ENCODE results near the gene IGFL1. TPM values are rescaled to one million over a fixed set of nuclear protein-coding genes. Genes with fewer than 3 reads are reported as not detected.
A peak's percentile ranks its signal among the peaks of the same experiment; 100 is the strongest.
"Not testable (repeated sequence)": the region's sequence is repeated elsewhere in the genome, so short reads cannot be mapped to it uniquely, and the experiment has no call there.

The IGFL1 gene
- total RNA-seq, 1 experiment from 2014 or later = not detected

- DNase-seq = peak; percentile 50
- BruUV-seq (replicated peaks) = no TSS peak
- H3K9me3 Mint-ChIP-seq (ENCODE audit: low read depth, unreplicated experiment) = no peaks in the 10 kb centered on the region
- H3K27me3 Mint-ChIP-seq (ENCODE audit: unreplicated experiment) = peaks cover 36% of the 10 kb centered on the region
- intact Hi-C loops (cut with micrococcal nuclease; ENCODE audit: unreplicated experiment) = no loop called here
- H3K27ac Mint-ChIP-seq (ENCODE audit: unreplicated experiment) = no peak overlapping the region
- TF ChIP-seq CTCF (IDR thresholded peaks at IDR 0.05; ENCODE audit: unreplicated experiment) = no peak
- no peak overlapping the region for H3K4me3 Mint-ChIP-seq (ENCODE audit: low read depth, unreplicated experiment)
- CTCF ChIA-PET = interaction anchor here (0.6 kb wide), 2 partner anchors 131 to 248 kb away, joined by 3 read pairs; no protein-coding TSS in a partner anchor
- peaks cover 12% of the 10 kb centered on the region for H3K36me3 Mint-ChIP-seq (ENCODE audit: insufficient read depth, unreplicated experiment)
- H3K4me1 Mint-ChIP-seq (ENCODE audit: low read depth, unreplicated experiment) = peaks cover 48% of the 10 kb centered on the region
Measured at GRCh38 chr19:46209051-46209450, 20.5 kb upstream of the IGFL1 start.

- no TSS peak for BruUV-seq (replicated peaks)
- peak overlapping the region; percentile 8 for H3K27ac Mint-ChIP-seq (ENCODE audit: unreplicated experiment)
- peaks cover 41% of the 10 kb centered on the region for H3K27me3 Mint-ChIP-seq (ENCODE audit: unreplicated experiment)
Measured at GRCh38 chr19:46209472-46209871, 20.1 kb upstream of the IGFL1 start.

GRCh38 chr19:46210669-46211068 is 18.9 kb upstream of the IGFL1 start:
- peak; percentile 51 for DNase-seq
- intact Hi-C loops (cut with micrococcal nuclease; ENCODE audit: unreplicated experiment) = no loop called here
- no TSS peak for BruUV-seq (replicated peaks)
- peak overlapping the region; percentile 75 for H3K27ac Mint-ChIP-seq (ENCODE audit: unreplicated experiment)
- H3K4me1 Mint-ChIP-seq (ENCODE audit: low read depth, unreplicated experiment) = peaks cover 48% of the 10 kb centered on the region
- peaks cover 12% of the 10 kb centered on the region for H3K36me3 Mint-ChIP-seq (ENCODE audit: insufficient read depth, unreplicated experiment)
- peak overlapping the region; percentile 43 for H3K4me3 Mint-ChIP-seq (ENCODE audit: low read depth, unreplicated experiment)
- TF ChIP-seq CTCF (IDR thresholded peaks at IDR 0.05; ENCODE audit: unreplicated experiment) = no peak
- CTCF ChIA-PET = interaction anchor here (0.5 to 1.7 kb wide), 5 partner anchors 12 to 1092 kb away, joined by 3 to 6 read pairs (median 4); no protein-coding TSS in a partner anchor
- H3K9me3 Mint-ChIP-seq (ENCODE audit: low read depth, unreplicated experiment) = no peaks in the 10 kb centered on the region
- H3K27me3 Mint-ChIP-seq (ENCODE audit: unreplicated experiment) = peaks cover 36% of the 10 kb centered on the region

More at GRCh38 chr19:46209472-46209871, 20.1 kb upstream of the IGFL1 start:
- H3K36me3 Mint-ChIP-seq (ENCODE audit: insufficient read depth, unreplicated experiment) = peaks cover 12% of the 10 kb centered on the region
- no peak for TF ChIP-seq CTCF (IDR thresholded peaks at IDR 0.05; ENCODE audit: unreplicated experiment)
- CTCF ChIA-PET = interaction anchor here (0.6 kb wide), 2 partner anchors 131 to 248 kb away, joined by 3 read pairs; no protein-coding TSS in a partner anchor
- H3K9me3 Mint-ChIP-seq (ENCODE audit: low read depth, unreplicated experiment) = no peaks in the 10 kb centered on the region
- H3K4me1 Mint-ChIP-seq (ENCODE audit: low read depth, unreplicated experiment) = peaks cover 48% of the 10 kb centered on the region
- DNase-seq = no peak
- no peak overlapping the region for H3K4me3 Mint-ChIP-seq (ENCODE audit: low read depth, unreplicated experiment)
- intact Hi-C loops (cut with micrococcal nuclease; ENCODE audit: unreplicated experiment) = no loop called here

- Mint-ChIP-seq H3K27me3 (ENCODE audit: unreplicated experiment) (peaks cover 36% of the 10 kb centered on the region), H3K4me1 (ENCODE audit: low read depth, unreplicated experiment) (peaks cover 48% of the 10 kb centered on the region)
- intact Hi-C loops (cut with micrococcal nuclease; ENCODE audit: unreplicated experiment) = no loop called here
Measured at GRCh38 chr19:46211201-46211881, 18.2 kb upstream of the IGFL1 start.

GRCh38 chr19:46212592-46212991 is 16.9 kb upstream of the IGFL1 start:
- intact Hi-C loops (cut with micrococcal nuclease; ENCODE audit: unreplicated experiment) = not testable (repeated sequence)
- H3K36me3 Mint-ChIP-seq (ENCODE audit: insufficient read depth, unreplicated experiment) = peaks cover 12% of the 10 kb centered on the region
- peaks cover 57% of the 10 kb centered on the region for H3K4me1 Mint-ChIP-seq (ENCODE audit: low read depth, unreplicated experiment)

More at GRCh38 chr19:46211201-46211881, 18.2 kb upstream of the IGFL1 start:
- DNase-seq = peak; percentile 77
- no TSS peak for BruUV-seq (replicated peaks)
- Mint-ChIP-seq H3K4me3 (ENCODE audit: low read depth, unreplicated experiment) (peak overlapping the region; percentile 43), H3K27ac (ENCODE audit: unreplicated experiment) (peak overlapping the region; percentile 75), H3K9me3 (ENCODE audit: low read depth, unreplicated experiment) (peaks cover 1% of the 10 kb centered on the region), H3K36me3 (ENCODE audit: insufficient read depth, unreplicated experiment) (peaks cover 12% of the 10 kb centered on the region)
- CTCF ChIA-PET = interaction anchor here (0.5 to 1.7 kb wide), 8 partner anchors 11 to 1093 kb away, joined by 3 to 6 read pairs (median 4); no protein-coding TSS in a partner anchor
- TF ChIP-seq CTCF (IDR thresholded peaks at IDR 0.05; ENCODE audit: unreplicated experiment) = no peak

More at GRCh38 chr19:46212592-46212991, 16.9 kb upstream of the IGFL1 start:
- peaks cover 48% of the 10 kb centered on the region for H3K27me3 Mint-ChIP-seq (ENCODE audit: unreplicated experiment)
- not testable (repeated sequence) for BruUV-seq (replicated peaks); H3K27ac Mint-ChIP-seq (ENCODE audit: unreplicated experiment); H3K9me3 Mint-ChIP-seq (ENCODE audit: low read depth, unreplicated experiment); DNase-seq; H3K4me3 Mint-ChIP-seq (ENCODE audit: low read depth, unreplicated experiment)
- CTCF ChIA-PET = interaction anchor here (1.5 kb wide), 1 partner anchor 19 kb away, joined by 4 read pairs; no protein-coding TSS in a partner anchor
